PFSK-1 (cell line): ENCODE results near the gene QPCT.

Source experiments
- SIN3A ChIP-seq: IDR thresholded peaks from 2 replicates; pipeline ENCODE4 v1.6.1; 2012; ENCODE audit warnings: mild to moderate bottlenecking, low read length, moderate library complexity, borderline replicate concordance; ENCODE audit not compliant: insufficient read depth
- TAF1 ChIP-seq: IDR thresholded peaks from 2 replicates; pipeline ENCODE4 v1.6.1; 2012; ENCODE audit warnings: low read length, control low read depth, borderline replicate concordance; ENCODE audit not compliant: insufficient read depth

DNA sequence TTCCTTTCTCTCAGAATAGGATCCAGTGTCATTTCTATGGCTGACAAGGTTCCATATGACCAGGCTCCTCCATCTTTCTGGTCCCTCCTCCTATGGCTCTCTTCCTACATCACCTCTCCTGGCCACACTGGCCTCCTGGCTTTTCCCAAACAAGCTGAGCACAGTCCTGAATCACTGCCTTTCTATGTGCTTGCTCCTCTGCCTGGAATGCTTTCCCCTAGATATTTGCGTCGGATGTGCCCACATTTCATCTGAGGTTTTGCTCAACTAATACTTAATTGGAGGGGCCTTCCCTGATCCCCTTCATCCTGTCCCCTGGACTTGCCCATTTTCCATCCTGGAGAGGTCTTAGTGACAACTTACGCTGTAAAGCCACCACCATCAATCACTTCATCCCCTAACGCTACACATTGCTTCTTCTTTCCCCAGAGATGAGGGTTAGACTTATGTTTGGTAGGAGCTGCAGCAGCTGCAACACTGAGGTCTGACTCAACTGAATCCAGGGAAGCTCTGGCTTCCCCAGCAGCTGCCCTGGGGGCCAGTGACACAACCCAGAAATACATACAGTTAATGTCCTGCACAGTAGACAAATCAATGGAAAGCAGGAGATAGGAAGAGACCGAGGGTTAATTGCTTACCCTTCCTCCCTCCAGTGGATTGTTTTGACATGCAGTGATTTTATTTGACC is 42.9 kb downstream of the QPCT start:
- TF ChIP-seq SIN3A (no peak), TAF1 (no peak)
